Right lobe of liver (tissue), 4 donors: ENCODE measurements around the gene PRRT1.

Experiments used
- POLR2A ChIP-seq: fragments of 450-650 bp; IDR thresholded peaks from one replicate; pipeline ENCODE4 v1.6.1; 2017; ENCODE audit warnings: antibody characterized with exemption, mild to moderate bottlenecking
- TF ChIP-seq, protein P1 (sequence below), 4 donors: fragments of 200-600 bp in 3 of 4; fragments of 450-650 bp in 1 of 4; IDR thresholded peaks; one replicate each; pipeline versions ENCODE4 v1.5.1 to v1.8.0; 2016 to 2022; ENCODE audit warnings: antibody characterized with exemption in 4 of 4, mild to moderate bottlenecking in 2 of 4
- donor health status: DM: no; HTN: no; CAD: no.
- donor health status: DM: no; HTN: no; CAD: no.
- donor health status: DM: no; HTN: yes; CAD: no.

DNA sequence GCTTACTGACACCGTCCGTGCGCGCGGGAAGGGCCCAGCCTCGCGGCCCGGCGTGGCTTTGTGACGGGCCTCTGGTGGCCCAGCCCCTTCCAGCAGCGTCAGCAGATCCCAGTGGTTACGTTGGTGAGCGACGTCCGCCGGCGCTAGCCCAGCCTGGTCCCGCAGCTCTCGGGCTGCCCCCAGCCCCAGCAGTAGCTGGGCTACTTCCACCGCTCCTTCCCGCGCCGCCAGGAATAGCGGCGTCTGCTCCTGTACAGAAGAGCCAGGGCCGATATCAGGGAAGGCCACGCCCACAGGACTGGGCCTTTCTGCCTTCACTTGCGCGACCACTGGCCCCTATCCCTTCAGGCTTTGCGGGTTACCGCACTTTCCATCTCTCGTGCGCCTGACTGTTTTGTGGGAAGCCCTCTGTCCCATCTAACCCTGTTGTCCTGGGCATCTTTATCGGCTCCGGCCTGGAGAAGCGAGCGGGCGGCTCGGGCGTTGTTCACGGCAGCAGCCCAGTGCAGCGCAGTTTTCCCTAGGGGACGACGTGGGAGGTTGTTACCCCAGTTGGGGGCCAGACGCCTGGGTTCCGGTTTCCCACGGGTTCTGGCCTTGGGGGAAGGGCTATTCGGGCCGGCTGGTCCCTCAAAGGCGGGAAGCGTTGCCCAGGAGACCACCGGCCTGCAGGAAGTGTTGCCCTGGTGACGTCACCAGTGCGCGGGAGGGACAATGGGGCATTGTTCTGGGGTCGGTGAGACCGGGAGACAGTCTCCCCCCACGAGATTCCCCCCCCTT lies 44.4 kb upstream of the PRRT1 start:
- TF ChIP-seq, protein P1, sequence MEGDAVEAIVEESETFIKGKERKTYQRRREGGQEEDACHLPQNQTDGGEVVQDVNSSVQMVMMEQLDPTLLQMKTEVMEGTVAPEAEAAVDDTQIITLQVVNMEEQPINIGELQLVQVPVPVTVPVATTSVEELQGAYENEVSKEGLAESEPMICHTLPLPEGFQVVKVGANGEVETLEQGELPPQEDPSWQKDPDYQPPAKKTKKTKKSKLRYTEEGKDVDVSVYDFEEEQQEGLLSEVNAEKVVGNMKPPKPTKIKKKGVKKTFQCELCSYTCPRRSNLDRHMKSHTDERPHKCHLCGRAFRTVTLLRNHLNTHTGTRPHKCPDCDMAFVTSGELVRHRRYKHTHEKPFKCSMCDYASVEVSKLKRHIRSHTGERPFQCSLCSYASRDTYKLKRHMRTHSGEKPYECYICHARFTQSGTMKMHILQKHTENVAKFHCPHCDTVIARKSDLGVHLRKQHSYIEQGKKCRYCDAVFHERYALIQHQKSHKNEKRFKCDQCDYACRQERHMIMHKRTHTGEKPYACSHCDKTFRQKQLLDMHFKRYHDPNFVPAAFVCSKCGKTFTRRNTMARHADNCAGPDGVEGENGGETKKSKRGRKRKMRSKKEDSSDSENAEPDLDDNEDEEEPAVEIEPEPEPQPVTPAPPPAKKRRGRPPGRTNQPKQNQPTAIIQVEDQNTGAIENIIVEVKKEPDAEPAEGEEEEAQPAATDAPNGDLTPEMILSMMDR (IDR thresholded peaks at IDR 0.05): peak in 1 of 4 donors; percentile 4
- peak; percentile 99 for TF ChIP-seq POLR2A
